ENCODE data around the gene OGDH. TPM values are rescaled to one million over a fixed set of nuclear protein-coding genes. Genes with fewer than 3 reads are reported as not detected.
"Not testable (repeated sequence)": the region's sequence is repeated elsewhere in the genome, so short reads cannot be mapped to it uniquely, and the experiment has no call there.

Gene OGDH
- total RNA-seq, 2 donors from 2014 or later, result 277 to 390 TPM

DNA sequence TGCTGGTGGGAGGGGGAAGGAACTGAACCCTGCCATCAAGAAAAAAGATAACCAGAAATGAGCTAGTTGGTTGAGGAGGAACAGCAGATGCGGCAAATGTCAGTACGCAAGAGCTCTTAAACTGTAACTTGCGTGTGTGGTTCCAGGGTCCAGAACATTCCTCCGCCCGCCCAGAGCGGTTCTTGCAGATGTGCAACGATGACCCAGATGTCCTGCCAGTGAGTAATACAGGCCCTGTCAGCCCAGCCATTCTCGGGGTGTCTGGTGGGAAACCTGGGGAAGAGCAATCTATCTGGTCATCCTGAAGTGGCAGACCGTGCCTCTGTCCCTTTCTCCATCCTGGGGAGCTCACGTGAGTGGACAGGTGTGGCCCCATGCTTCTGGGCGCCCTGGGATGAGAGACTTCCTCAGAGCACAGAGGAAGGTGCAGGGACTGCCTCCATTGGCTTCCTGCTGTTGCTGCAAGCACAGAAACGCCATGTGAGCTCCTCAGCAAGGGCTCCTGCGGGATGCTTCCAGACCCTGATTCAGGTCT, 91.7 kb downstream of the OGDH start:
- peaks cover 96% of the 10 kb centered on the region for H3K36me3 ChIP-seq
- DNase-seq (ENCODE audit: low spot score), result no peak
- TF ChIP-seq, protein P1, sequence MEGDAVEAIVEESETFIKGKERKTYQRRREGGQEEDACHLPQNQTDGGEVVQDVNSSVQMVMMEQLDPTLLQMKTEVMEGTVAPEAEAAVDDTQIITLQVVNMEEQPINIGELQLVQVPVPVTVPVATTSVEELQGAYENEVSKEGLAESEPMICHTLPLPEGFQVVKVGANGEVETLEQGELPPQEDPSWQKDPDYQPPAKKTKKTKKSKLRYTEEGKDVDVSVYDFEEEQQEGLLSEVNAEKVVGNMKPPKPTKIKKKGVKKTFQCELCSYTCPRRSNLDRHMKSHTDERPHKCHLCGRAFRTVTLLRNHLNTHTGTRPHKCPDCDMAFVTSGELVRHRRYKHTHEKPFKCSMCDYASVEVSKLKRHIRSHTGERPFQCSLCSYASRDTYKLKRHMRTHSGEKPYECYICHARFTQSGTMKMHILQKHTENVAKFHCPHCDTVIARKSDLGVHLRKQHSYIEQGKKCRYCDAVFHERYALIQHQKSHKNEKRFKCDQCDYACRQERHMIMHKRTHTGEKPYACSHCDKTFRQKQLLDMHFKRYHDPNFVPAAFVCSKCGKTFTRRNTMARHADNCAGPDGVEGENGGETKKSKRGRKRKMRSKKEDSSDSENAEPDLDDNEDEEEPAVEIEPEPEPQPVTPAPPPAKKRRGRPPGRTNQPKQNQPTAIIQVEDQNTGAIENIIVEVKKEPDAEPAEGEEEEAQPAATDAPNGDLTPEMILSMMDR (IDR thresholded peaks at IDR 0.05), result no peak

DNA sequence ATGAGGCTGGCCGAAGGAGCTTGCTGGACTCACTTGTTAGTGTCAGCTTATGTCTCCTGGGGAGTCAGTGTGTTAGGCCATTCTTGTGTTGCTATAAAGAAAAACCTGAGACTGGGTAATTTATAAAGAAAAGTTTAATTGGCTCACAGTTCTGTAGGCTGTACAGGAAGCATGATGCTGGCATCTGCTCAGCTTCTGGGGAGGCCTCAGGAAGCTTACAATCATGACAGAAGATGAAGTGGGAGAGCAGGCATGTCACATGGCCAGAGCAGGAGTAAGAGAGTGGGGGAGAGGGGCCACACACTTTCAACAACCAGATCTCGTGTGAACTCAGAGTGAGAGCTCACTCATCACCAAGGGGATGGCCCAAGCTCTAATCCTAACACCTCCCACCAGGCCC, 93.2 kb downstream of the OGDH start:
- peaks cover 87% of the 10 kb centered on the region for H3K36me3 ChIP-seq

More for the DNA sequence above, 91.7 kb downstream of the OGDH start:
- no peaks in the 10 kb centered on the region for H3K9me3 ChIP-seq
- no peak overlapping the region for H3K27ac ChIP-seq
- H3K4me1 ChIP-seq, result peaks cover 0 to 16% of the 10 kb centered on the region in 2 donors
- H3K27me3 ChIP-seq, result no peaks in the 10 kb centered on the region
- no peak overlapping the region for H3K4me3 ChIP-seq

DNA sequence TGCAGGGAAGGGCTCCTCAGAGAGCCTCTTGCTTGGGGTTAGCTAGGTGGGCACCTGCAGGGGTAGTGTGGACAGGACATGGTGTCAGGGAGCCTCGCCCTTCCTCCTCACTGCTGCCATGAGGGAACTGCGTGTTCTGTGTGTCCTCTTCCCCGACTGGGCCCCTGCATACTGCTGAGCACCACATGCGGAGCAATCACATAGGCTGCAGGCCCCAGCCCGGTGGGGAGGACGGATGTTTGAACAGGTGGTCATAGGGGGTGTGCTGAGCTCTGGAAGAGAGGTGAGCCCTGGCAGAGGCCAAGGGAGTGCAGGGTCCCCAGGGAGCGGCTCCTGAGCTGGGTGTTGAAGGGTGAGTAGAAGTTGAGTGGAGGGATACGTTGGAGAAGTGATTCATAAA, 93.9 kb downstream of the OGDH start:
- TF ChIP-seq, protein P1 (IDR thresholded peaks at IDR 0.05), result no peak
- no peak overlapping the region for H3K4me3 ChIP-seq
- H3K36me3 ChIP-seq, result peaks cover 80% of the 10 kb centered on the region
- no peak overlapping the region for H3K27ac ChIP-seq
- H3K4me1 ChIP-seq, result peaks cover 0 to 10% of the 10 kb centered on the region in 2 donors
- no peak for DNase-seq (ENCODE audit: low spot score)
- H3K9me3 ChIP-seq, result no peaks in the 10 kb centered on the region
- H3K27me3 ChIP-seq, result no peaks in the 10 kb centered on the region

More for the DNA sequence above, 93.2 kb downstream of the OGDH start:
- not testable (repeated sequence) for H3K9me3 ChIP-seq; H3K27ac ChIP-seq; DNase-seq (ENCODE audit: low spot score); H3K4me3 ChIP-seq; H3K27me3 ChIP-seq
- H3K4me1 ChIP-seq, result peaks cover 0 to 11% of the 10 kb centered on the region in 2 donors

DNA sequence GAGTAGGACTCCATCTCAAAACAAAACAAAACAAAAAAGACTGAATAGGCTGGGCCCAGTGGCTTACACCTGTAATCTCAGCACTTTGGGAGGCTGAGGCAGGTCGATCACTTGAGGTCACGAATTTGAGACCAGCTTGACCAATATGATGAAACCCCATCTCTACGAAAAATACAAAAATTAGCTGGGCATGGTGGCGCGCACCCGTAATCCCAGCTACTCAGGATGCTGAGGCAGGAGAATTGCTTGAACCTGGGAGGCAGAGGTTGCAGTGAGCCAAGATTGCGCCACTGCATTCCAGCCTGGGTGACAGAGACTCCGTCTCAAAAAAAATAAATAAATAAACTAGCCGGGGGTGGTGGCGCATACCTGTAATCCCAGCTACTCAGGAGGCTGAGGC, 97.0 kb downstream of the OGDH start:
- H3K36me3 ChIP-seq, result peaks cover 61% of the 10 kb centered on the region
- H3K27ac ChIP-seq; DNase-seq (ENCODE audit: low spot score); H3K4me3 ChIP-seq; H3K9me3 ChIP-seq; H3K27me3 ChIP-seq; H3K4me1 ChIP-seq: not testable (repeated sequence)

DNA sequence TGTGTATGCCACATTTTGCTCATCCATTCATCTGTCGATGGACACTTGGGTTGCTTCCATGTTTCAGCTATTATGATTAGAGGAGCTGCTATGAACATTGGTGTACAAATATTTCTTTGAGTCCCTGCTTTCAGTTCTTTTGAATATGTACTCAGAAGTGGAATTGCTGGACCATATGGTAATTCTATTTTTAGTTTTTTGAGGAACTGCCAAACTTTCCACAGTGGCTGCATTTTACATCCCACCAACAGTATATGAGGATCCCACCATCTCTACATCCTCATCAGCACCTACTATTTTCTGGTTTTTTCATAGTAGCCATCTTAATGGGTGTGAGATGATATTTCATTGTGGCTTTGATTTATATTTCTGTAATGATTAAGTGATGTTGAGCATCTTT, 97.5 kb downstream of the OGDH start:
- Histone ChIP-seq H3K4me3 (no peak overlapping the region), H3K9me3 (no peaks in the 10 kb centered on the region), H3K27ac (no peak overlapping the region), H3K36me3 (peaks cover 61% of the 10 kb centered on the region), H3K4me1 (peaks cover 0 to 10% of the 10 kb centered on the region in 2 donors), H3K27me3 (no peaks in the 10 kb centered on the region)
- no peak for DNase-seq (ENCODE audit: low spot score)
- TF ChIP-seq, protein P1 (IDR thresholded peaks at IDR 0.05), result no peak

DNA sequence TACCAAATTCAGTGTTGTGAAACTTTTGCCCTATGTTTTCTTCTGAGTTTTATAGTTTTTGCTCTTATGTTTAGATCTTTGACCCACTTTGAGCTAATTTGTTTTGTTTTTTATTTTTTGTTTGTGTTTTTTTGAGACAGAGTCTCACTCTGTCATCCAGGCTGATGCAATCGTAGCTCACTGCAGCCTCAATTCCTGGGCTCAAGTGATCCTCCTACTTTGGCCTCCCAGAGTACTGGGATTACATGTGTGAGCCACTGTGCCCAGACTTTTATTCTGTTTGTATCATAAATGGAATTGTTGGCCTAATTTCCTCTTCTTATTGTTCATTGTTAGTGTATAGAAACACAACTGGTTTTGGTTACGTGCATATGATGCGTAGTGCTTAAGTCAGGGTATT, 99.0 kb downstream of the OGDH start:
- Histone ChIP-seq H3K4me3 (no peak overlapping the region), H3K9me3 (no peaks in the 10 kb centered on the region), H3K27me3 (no peaks in the 10 kb centered on the region), H3K4me1 (peaks cover 0 to 10% of the 10 kb centered on the region in 2 donors), H3K36me3 (peaks cover 60% of the 10 kb centered on the region), H3K27ac (no peak overlapping the region)
- no peak for DNase-seq (ENCODE audit: low spot score)
- TF ChIP-seq, protein P1 (IDR thresholded peaks at IDR 0.05), result no peak

Measured in right atrium auricular region (tissue), 2 donors.